SK-N-SH treated with all-trans-retinoic acid at 6 μM for 48 hours (cell line): ENCODE results near the gene COPS8.

Experiments
- ATAC-seq: fragments of 200-7000 bp; cut with Tn5 transposase; 3 replicates; pipeline ENCODE4 v1.9.1; 2020; ENCODE audit warnings: mild to moderate bottlenecking, moderate library complexity
- BACH2 ChIP-seq: fragments of 250-450 bp; sonication (Bioruptor Pico); IDR thresholded peaks from 2 replicates; pipeline ENCODE4 v1.9.0; 2021; ENCODE audit warnings: mild to moderate bottlenecking, borderline replicate concordance
- CSDC2 ChIP-seq: fragments of 250-450 bp; sonication (Bioruptor Pico); IDR thresholded peaks from 2 replicates; pipeline ENCODE4 v1.5.0; 2020; ENCODE audit warnings: mild to moderate bottlenecking, moderate library complexity
- ESRRG ChIP-seq: fragments of 250-450 bp; sonication (Bioruptor Pico); IDR thresholded peaks from 2 replicates; pipeline ENCODE4 v1.6.1; 2021; ENCODE audit warnings: mild to moderate bottlenecking
- GLIS3 ChIP-seq: fragments of 250-450 bp; sonication (Bioruptor Pico); IDR thresholded peaks from 2 replicates; pipeline ENCODE4 v1.5.0; 2020; ENCODE audit warnings: mild to moderate bottlenecking, moderate library complexity
- ISL1 ChIP-seq: fragments of 250-450 bp; sonication (Bioruptor Pico); IDR thresholded peaks from 2 replicates; pipeline ENCODE4 v2.1.2; 2022; ENCODE audit warnings: mild to moderate bottlenecking, moderate library complexity
- OSR1 ChIP-seq: fragments of 250-450 bp; sonication (Bioruptor Pico); IDR thresholded peaks from 2 replicates; pipeline ENCODE4 v1.8.0; 2022; ENCODE audit warnings: moderate library complexity, mild to moderate bottlenecking, inconsistent platforms
- PPARA ChIP-seq: fragments of 250-450 bp; sonication (Bioruptor Pico); IDR thresholded peaks from 2 replicates; pipeline ENCODE4 v1.5.0; 2020; ENCODE audit warnings: mild to moderate bottlenecking, borderline replicate concordance
- RARB ChIP-seq: fragments of 250-450 bp; sonication (Bioruptor Pico); IDR thresholded peaks from 2 replicates; pipeline ENCODE4 v1.8.0; 2021; ENCODE audit warnings: mild to moderate bottlenecking, moderate library complexity
- SNAI2 ChIP-seq: fragments of 250-450 bp; sonication (Bioruptor Pico); IDR thresholded peaks from 2 replicates; pipeline ENCODE4 v1.5.0; 2020; ENCODE audit warnings: mild to moderate bottlenecking, moderate library complexity
- TCF4 ChIP-seq: fragments of 250-450 bp; sonication (Bioruptor Pico); IDR thresholded peaks from 2 replicates; pipeline ENCODE4 v1.8.0; 2021; ENCODE audit warnings: mild to moderate bottlenecking, moderate library complexity, borderline replicate concordance
- TOX ChIP-seq: fragments of 250-450 bp; sonication (Bioruptor Pico); IDR thresholded peaks from 2 replicates; pipeline ENCODE4 v1.8.0; 2021; ENCODE audit warnings: mild to moderate bottlenecking, moderate library complexity, borderline replicate concordance
- ZC3H10 ChIP-seq: fragments of 250-450 bp; sonication (Bioruptor Pico); IDR thresholded peaks from 2 replicates; pipeline ENCODE4 v1.5.1; 2021; ENCODE audit warnings: mild to moderate bottlenecking, moderate library complexity
- ZNF565 ChIP-seq: fragments of 450-650 bp; formaldehyde crosslinking; conservative IDR thresholded peaks from 2 replicates; pipeline ENCODE4 v1.5.0; 2020; ENCODE audit warnings: low read depth, mild to moderate bottlenecking, moderate library complexity
- ZNF8 ChIP-seq: fragments of 450-650 bp; formaldehyde crosslinking; IDR thresholded peaks from 2 replicates; pipeline ENCODE4 v1.5.0; 2020; ENCODE audit warnings: mild to moderate bottlenecking, moderate library complexity
- TF ChIP-seq, protein P1 (sequence below): fragments of 250-450 bp; sonication (Bioruptor Pico); IDR thresholded peaks from 2 replicates; pipeline ENCODE4 v1.5.1; 2021; ENCODE audit warnings: mild to moderate bottlenecking, moderate library complexity
- TF ChIP-seq, protein P2 (sequence below): fragments of 250-450 bp; sonication (Bioruptor Pico); IDR thresholded peaks from 2 replicates; pipeline ENCODE4 v1.5.1; 2020; ENCODE audit warnings: low read depth, mild to moderate bottlenecking, moderate library complexity
- TF ChIP-seq, protein P3 (sequence below): fragments of 250-450 bp; sonication (Bioruptor Pico); IDR thresholded peaks from 2 replicates; pipeline ENCODE4 v1.8.0; 2021; ENCODE audit warnings: low read depth, mild to moderate bottlenecking, moderate library complexity, borderline replicate concordance
- TF ChIP-seq, protein P4 (sequence below): fragments of 250-450 bp; sonication (Bioruptor Pico); IDR thresholded peaks from 2 replicates; pipeline ENCODE4 v1.8.0; 2020; ENCODE audit warnings: mild to moderate bottlenecking, moderate library complexity, borderline replicate concordance
- TF ChIP-seq, protein P5 (sequence below): fragments of 250-450 bp; sonication (Bioruptor Pico); IDR thresholded peaks from 2 replicates; pipeline ENCODE4 v1.5.0; 2020; ENCODE audit warnings: mild to moderate bottlenecking, moderate library complexity

Gene COPS8

DNA sequence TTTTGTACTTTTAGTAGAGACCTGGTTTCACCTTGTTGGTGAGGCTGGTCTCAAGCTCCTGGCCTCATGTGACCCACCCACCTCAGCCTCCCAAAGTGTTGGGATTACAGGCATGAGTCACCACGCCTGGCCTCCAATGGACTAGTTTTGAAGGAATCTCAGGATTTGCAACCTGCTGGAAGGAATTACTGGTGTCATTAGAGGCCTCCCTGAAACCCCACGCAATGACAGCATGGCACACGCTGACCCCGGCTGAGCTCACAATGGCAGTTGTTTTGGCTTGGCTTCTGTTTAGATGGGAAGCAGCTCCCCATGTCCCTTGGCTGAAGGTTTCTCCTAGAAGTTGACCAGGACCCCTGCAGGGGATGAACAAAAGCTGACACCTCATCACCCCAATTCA lies 23.1 kb upstream of the COPS8 start:
- ATAC-seq, result no peak
- TF ChIP-seq GLIS3 (no peak), RARB (CRISPR knock-in tag) (no peak), ZC3H10 (CRISPR knock-in tag) (no peak), ISL1 (no peak), OSR1 (no peak), ESRRG (no peak), TCF4 (CRISPR knock-in tag) (no peak), TOX (CRISPR knock-in tag) (no peak), PPARA (CRISPR knock-in tag) (no peak)
- TF ChIP-seq, protein P1, sequence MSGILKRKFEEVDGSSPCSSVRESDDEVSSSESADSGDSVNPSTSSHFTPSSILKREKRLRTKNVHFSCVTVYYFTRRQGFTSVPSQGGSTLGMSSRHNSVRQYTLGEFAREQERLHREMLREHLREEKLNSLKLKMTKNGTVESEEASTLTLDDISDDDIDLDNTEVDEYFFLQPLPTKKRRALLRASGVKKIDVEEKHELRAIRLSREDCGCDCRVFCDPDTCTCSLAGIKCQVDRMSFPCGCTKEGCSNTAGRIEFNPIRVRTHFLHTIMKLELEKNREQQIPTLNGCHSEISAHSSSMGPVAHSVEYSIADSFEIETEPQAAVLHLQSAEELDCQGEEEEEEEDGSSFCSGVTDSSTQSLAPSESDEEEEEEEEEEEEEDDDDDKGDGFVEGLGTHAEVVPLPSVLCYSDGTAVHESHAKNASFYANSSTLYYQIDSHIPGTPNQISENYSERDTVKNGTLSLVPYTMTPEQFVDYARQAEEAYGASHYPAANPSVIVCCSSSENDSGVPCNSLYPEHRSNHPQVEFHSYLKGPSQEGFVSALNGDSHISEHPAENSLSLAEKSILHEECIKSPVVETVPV (CRISPR knock-in tag), result no peak
- TF ChIP-seq, protein P2, sequence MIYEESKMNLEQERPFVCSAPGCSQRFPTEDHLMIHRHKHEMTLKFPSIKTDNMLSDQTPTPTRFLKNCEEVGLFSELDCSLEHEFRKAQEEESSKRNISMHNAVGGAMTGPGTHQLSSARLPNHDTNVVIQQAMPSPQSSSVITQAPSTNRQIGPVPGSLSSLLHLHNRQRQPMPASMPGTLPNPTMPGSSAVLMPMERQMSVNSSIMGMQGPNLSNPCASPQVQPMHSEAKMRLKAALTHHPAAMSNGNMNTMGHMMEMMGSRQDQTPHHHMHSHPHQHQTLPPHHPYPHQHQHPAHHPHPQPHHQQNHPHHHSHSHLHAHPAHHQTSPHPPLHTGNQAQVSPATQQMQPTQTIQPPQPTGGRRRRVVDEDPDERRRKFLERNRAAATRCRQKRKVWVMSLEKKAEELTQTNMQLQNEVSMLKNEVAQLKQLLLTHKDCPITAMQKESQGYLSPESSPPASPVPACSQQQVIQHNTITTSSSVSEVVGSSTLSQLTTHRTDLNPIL (CRISPR knock-in tag), result no peak
- TF ChIP-seq, protein P3, sequence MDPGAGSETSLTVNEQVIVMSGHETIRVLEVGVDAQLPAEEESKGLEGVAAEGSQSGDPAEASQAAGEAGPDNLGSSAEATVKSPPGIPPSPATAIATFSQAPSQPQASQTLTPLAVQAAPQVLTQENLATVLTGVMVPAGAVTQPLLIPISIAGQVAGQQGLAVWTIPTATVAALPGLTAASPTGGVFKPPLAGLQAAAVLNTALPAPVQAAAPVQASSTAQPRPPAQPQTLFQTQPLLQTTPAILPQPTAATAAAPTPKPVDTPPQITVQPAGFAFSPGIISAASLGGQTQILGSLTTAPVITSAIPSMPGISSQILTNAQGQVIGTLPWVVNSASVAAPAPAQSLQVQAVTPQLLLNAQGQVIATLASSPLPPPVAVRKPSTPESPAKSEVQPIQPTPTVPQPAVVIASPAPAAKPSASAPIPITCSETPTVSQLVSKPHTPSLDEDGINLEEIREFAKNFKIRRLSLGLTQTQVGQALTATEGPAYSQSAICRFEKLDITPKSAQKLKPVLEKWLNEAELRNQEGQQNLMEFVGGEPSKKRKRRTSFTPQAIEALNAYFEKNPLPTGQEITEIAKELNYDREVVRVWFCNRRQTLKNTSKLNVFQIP (CRISPR knock-in tag), result no peak
- TF ChIP-seq, protein P4, sequence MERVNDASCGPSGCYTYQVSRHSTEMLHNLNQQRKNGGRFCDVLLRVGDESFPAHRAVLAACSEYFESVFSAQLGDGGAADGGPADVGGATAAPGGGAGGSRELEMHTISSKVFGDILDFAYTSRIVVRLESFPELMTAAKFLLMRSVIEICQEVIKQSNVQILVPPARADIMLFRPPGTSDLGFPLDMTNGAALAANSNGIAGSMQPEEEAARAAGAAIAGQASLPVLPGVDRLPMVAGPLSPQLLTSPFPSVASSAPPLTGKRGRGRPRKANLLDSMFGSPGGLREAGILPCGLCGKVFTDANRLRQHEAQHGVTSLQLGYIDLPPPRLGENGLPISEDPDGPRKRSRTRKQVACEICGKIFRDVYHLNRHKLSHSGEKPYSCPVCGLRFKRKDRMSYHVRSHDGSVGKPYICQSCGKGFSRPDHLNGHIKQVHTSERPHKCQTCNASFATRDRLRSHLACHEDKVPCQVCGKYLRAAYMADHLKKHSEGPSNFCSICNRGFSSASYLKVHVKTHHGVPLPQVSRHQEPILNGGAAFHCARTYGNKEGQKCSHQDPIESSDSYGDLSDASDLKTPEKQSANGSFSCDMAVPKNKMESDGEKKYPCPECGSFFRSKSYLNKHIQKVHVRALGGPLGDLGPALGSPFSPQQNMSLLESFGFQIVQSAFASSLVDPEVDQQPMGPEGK, result no peak

DNA sequence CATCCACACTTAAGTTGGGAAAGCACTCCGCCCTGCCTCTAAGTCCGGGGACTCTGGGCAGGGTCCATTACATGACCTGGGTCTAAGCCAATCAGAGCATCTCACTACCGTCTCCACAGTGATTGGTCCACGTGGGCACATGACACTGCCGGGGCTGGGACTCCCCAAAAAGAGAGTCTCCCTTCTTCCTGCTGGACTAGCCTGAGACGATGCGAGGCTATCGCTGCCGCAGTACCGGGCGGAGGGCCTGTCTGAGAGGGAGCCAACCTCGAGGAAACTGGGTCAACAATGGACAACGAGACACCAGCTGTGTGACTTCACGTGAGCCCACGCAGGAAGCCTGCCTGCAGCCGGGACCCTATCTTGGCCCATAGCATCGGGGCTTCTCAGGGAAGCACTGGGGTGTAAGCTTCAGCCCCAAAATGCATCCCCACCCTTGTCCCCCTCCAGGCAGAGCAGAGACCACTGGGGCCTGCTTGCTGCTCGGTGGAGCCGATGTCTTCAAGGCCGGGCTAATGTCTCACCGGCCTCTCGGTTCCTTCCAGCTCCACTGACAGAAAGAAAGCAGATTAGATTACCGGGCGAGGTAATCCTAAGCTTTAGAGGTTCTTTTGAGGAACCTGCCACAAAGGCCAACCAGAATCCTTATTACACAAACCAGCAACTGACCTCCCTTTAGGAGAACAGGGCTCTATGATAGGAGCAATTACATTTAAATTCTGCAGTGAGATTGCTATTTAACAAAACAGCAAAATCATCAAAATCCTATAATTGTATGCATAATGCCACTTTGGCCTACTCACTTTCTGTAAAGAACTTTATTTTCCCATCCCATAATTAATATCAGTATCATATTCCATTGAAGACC lies 21.3 kb upstream of the COPS8 start:
- no peak for TF ChIP-seq OSR1
- ATAC-seq, result no peak

DNA sequence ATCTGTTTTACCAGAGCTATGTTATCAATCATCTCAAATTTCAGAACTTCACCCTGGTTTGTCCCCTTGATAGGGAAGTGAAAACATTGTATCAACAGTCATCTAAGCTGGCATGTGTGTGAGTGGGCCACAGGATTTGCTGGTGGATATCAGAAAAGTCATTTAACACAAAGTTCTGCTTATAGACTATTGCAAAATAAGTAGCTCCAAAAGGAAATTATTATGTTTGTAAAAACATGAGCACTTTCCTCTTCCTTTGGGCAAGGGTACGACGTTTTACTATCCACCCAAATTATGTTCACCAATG lies 20.7 kb upstream of the COPS8 start:
- no peak for ATAC-seq
- TF ChIP-seq, protein P1 (CRISPR knock-in tag), result no peak
- TF ChIP-seq TCF4 (CRISPR knock-in tag) (no peak), SNAI2 (CRISPR knock-in tag) (no peak), RARB (CRISPR knock-in tag) (no peak), OSR1 (no peak), ISL1 (no peak), GLIS3 (no peak), ZNF8 (CRISPR knock-in tag) (no peak), ZNF565 (CRISPR knock-in tag) (no peak), ESRRG (no peak), CSDC2 (CRISPR knock-in tag) (no peak), PPARA (CRISPR knock-in tag) (no peak), BACH2 (CRISPR knock-in tag) (no peak), TOX (CRISPR knock-in tag) (no peak), ZC3H10 (CRISPR knock-in tag) (no peak)
- TF ChIP-seq, protein P3 (CRISPR knock-in tag), result no peak
- TF ChIP-seq, protein P5, sequence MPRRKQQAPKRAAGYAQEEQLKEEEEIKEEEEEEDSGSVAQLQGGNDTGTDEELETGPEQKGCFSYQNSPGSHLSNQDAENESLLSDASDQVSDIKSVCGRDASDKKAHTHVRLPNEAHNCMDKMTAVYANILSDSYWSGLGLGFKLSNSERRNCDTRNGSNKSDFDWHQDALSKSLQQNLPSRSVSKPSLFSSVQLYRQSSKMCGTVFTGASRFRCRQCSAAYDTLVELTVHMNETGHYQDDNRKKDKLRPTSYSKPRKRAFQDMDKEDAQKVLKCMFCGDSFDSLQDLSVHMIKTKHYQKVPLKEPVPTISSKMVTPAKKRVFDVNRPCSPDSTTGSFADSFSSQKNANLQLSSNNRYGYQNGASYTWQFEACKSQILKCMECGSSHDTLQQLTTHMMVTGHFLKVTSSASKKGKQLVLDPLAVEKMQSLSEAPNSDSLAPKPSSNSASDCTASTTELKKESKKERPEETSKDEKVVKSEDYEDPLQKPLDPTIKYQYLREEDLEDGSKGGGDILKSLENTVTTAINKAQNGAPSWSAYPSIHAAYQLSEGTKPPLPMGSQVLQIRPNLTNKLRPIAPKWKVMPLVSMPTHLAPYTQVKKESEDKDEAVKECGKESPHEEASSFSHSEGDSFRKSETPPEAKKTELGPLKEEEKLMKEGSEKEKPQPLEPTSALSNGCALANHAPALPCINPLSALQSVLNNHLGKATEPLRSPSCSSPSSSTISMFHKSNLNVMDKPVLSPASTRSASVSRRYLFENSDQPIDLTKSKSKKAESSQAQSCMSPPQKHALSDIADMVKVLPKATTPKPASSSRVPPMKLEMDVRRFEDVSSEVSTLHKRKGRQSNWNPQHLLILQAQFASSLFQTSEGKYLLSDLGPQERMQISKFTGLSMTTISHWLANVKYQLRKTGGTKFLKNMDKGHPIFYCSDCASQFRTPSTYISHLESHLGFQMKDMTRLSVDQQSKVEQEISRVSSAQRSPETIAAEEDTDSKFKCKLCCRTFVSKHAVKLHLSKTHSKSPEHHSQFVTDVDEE (CRISPR knock-in tag), result no peak
- TF ChIP-seq, protein P4, result no peak
- TF ChIP-seq, protein P2 (CRISPR knock-in tag), result no peak
